ENCODE measurements around the gene HOXA9. TPM values are rescaled to one million over a fixed set of nuclear protein-coding genes. Genes with fewer than 3 reads are reported as not detected.

The HOXA9 gene
- total and polyA plus RNA-seq, 2 experiments from 2014 or later: not detected

DNA sequence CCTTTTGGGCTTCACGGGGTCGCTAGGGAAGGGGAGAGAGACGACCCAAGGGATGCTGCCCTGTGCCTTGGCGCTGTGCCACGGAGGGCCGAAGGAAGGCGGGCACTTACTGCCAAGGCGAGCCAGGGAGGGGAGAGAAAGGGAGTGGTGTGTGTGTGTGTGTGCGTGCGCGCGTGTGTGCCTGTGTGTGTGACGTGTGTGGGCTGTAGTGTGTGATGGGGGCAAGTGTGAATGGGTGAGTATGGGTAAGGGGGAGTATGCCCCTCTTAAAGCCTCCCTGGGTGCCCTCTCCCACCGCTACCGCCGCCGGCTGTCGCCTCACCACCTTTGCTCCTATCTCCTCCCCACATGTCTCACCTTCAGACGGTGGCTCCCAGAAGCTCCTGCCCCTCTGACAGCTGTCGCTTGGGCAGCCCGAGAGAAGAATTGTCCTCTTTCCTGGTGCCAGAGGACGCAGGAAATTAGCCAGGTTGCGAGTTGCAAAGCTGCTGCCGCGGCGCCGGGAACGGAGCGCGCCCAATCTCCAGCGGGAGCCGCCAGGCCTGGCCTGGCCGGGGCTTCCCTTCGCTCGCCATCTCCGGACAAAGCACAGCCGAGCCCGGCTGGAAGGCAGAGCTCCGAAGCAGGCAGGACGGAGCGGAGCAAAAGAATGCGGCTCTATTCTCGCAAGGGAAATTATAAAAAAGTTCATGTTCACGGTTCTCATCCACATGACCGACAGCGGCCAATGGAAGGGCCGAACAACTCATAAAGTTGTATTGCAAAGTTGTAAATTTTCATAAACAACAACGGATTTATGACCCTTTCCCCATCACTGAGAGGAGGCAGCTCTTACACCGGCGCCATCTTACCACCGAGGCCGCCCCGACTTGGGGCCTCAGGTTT, 13.2 kb downstream of the HOXA9 start, which contains the start of gene HOXA3:
HOXA3 (minus strand) TSS at position 653 of the 885 bp plus-strand sequence. CDS start 41,943 bp downstream, outside the sequence.
- Histone ChIP-seq H3K27me3 (peaks cover 100% of the 10 kb centered on the region), H3K9me3 (ENCODE audit: low read depth) (no peaks in the 10 kb centered on the region), H3K27ac (no peak within 1 kb of the TSS), H3K4me1 (ENCODE audit: low read depth) (no peaks in the 10 kb centered on the region), H3K4me3 (no peak within 1 kb of the TSS), H3K36me3 (no peaks in the 10 kb centered on the region)
- no peak for DNase-seq (ENCODE audit: low read depth in 1 of 2, low spot score in 1 of 2)
- TF ChIP-seq, protein P1, sequence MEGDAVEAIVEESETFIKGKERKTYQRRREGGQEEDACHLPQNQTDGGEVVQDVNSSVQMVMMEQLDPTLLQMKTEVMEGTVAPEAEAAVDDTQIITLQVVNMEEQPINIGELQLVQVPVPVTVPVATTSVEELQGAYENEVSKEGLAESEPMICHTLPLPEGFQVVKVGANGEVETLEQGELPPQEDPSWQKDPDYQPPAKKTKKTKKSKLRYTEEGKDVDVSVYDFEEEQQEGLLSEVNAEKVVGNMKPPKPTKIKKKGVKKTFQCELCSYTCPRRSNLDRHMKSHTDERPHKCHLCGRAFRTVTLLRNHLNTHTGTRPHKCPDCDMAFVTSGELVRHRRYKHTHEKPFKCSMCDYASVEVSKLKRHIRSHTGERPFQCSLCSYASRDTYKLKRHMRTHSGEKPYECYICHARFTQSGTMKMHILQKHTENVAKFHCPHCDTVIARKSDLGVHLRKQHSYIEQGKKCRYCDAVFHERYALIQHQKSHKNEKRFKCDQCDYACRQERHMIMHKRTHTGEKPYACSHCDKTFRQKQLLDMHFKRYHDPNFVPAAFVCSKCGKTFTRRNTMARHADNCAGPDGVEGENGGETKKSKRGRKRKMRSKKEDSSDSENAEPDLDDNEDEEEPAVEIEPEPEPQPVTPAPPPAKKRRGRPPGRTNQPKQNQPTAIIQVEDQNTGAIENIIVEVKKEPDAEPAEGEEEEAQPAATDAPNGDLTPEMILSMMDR (IDR thresholded peaks at IDR 0.05; ENCODE audit: low read depth, low read length): no peak

DNA sequence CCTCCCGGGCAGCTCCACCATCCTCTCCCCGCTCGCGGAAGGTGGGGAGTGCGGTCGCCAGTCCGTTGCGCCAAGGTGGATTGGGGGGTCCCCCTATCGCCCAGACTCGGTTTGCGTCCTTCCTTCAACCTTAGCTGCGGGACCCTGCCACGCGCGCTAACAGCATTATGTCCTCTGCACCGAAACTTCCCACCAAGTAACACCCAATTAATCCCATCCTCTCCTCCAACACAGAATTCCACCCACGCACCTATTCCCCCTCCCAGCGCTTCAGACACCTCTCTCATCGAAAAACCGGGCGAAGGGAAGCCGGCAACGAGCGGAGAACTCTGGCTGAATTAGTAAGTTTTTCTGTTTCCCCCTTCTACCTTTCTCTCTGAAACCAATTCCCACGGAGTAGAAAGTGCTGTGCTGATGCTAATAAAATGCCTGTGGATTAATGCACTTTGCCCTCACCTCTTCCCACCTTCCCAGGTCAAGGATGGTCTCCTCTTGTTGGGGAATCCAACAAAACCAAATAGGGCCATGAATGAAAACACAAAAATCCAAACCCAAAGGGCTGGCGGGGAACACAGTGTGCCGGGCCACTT, 13.9 kb downstream of the HOXA9 start:
- no peak overlapping the region for H3K27ac ChIP-seq
- TF ChIP-seq, protein P1 (IDR thresholded peaks at IDR 0.05; ENCODE audit: low read depth, low read length): no peak
- H3K27me3 ChIP-seq: peaks cover 100% of the 10 kb centered on the region
- H3K4me3 ChIP-seq: peak overlapping the region; percentile 10
- DNase-seq (ENCODE audit: low read depth in 1 of 2, low spot score in 1 of 2): no peak
- no peaks in the 10 kb centered on the region for H3K9me3 ChIP-seq (ENCODE audit: low read depth)
- H3K36me3 ChIP-seq: no peaks in the 10 kb centered on the region
- no peaks in the 10 kb centered on the region for H3K4me1 ChIP-seq (ENCODE audit: low read depth)

DNA sequence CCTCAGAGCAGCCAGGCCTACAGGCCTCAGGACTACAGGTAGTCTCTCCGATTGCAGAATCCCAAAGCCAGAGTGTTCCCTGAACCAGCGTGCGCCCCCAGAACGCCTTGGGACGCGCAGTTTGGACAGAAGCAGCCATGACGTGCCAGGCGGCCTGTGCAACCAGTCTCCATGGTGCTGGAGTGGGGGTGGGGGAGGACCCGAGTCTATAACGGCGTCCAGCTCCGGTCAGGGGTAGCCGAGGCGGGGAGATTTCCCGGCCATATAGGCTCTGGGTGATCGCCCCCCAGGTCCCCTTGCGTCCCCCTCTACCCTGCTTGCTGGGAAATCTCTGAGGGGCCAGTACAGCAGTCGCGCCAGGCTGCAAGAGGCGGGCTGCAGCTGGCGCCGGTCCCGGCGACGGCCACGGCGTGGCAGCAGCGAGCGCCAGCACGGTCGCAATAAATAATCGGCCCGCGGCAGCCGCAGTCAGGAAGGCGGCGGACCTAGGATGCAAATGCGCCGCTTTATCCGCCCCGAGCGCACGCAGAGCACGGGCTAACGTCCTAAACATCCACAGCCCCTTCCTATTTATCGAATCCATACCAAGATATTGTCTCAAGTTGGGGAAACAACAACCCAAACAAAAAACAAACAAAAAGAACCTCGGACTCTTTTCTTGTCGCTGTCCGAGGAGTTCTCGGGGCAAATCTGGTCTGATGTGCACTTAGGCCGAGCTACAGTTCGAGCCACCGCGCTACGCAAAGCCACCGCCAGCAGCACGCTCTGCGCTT, 14.6 kb downstream of the HOXA9 start:
- Histone ChIP-seq H3K27me3 (peaks cover 100% of the 10 kb centered on the region), H3K27ac (no peak overlapping the region), H3K4me3 (peak overlapping the region; percentile 10), H3K4me1 (ENCODE audit: low read depth) (no peaks in the 10 kb centered on the region), H3K9me3 (ENCODE audit: low read depth) (no peaks in the 10 kb centered on the region), H3K36me3 (no peaks in the 10 kb centered on the region)
- TF ChIP-seq, protein P1 (IDR thresholded peaks at IDR 0.05; ENCODE audit: low read depth, low read length): peak; percentile 81
- peak; percentile 69 to 79 for DNase-seq (ENCODE audit: low read depth in 1 of 2, low spot score in 1 of 2)

DNA sequence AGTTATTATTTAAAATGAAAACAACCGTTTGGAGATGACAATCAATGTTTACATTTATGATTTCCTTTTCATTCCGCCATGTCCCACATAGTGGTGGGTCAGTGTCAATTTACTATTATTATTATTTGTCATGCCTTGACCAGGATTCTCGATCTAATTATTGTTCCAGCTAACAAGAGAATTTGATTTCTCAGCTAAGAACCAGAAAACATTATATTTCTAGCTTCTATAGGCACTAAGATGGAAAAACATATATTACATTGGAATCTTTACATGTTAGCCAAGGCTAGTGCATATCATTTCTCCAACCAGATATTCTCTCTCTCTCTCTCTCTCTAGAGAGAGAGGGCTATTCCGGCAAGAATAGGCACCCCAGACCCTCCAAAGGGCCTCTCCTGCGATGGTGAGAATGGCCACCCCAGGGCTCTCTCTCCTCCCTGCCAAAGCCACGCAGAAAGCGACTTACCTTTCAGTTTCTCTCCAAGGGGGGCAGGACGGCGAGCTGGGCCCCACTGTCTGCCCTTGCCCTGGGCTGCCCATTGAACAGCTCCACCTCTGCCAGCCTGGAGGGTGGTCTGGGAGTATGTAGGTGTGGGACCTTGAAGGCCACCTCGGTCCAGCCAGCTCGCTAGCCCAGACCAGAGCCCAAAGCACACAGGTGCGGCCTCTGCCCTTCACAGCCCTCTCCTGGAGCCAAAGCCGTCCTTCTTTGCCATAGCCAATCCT, 15.3 kb downstream of the HOXA9 start:
- H3K4me1 ChIP-seq (ENCODE audit: low read depth): no peaks in the 10 kb centered on the region
- no peak for DNase-seq (ENCODE audit: low read depth in 1 of 2, low spot score in 1 of 2)
- H3K27ac ChIP-seq: no peak overlapping the region
- H3K9me3 ChIP-seq (ENCODE audit: low read depth): no peaks in the 10 kb centered on the region
- TF ChIP-seq, protein P1 (IDR thresholded peaks at IDR 0.05; ENCODE audit: low read depth, low read length): no peak
- H3K4me3 ChIP-seq: no peak overlapping the region
- no peaks in the 10 kb centered on the region for H3K36me3 ChIP-seq
- peaks cover 100% of the 10 kb centered on the region for H3K27me3 ChIP-seq
